Measurements from ENCODE around the gene CALML6.
A peak's percentile ranks its signal among the peaks of the same experiment; 100 is the strongest.

Gene CALML6

GRCh38 chr1:1942753-1943656 is 27.9 kb downstream of the CALML6 start:
- DNase-seq (ENCODE audit: low read depth in 2 of 2), result no peak

GRCh38 chr1:1943834-1944570 is 28.9 kb downstream of the CALML6 start:
- peak; percentile 13 to 31 for DNase-seq (ENCODE audit: low read depth in 2 of 2)

DNA sequence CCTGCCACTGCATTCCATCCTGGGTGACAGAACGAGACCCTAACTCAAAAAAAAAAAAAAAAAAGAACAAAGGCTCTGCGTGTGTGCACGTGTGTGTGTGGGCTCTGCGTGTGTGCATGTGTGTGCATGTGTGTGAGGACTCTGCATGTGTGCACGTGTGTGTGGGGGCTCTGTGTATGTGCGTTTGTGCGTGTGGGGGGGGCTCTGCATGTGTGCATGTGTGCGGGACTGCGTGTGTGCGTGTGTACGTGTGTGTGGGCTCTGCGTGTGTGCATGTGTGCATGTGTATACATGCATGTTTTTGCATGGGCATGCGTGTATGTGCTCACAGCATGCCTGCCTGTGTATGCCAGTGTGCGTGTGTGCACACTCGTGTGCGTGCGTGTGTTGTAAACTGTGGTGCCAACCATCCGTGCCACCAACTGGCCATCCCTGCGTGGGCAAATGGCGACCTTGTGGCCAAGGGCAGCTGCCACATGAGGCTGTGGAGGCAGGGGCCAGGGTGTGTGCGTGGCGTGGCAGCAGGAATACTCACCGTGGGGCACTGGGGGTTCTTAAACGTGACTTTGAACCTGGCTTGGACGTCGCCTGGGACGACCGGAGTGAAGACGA is 30.8 kb downstream of the CALML6 start:
- no peak for DNase-seq (ENCODE audit: low read depth in 2 of 2)

GRCh38 chr1:1946540-1946939 is 31.5 kb downstream of the CALML6 start:
- no peak for DNase-seq (ENCODE audit: low read depth in 2 of 2)

- DNase-seq (ENCODE audit: low read depth in 2 of 2), result no peak
Measured at GRCh38 chr1:1947493-1947892, 32.4 kb downstream of the CALML6 start.

GRCh38 chr1:1948783-1949182 is 33.7 kb downstream of the CALML6 start:
- no peak for DNase-seq (ENCODE audit: low read depth in 2 of 2)

DNA sequence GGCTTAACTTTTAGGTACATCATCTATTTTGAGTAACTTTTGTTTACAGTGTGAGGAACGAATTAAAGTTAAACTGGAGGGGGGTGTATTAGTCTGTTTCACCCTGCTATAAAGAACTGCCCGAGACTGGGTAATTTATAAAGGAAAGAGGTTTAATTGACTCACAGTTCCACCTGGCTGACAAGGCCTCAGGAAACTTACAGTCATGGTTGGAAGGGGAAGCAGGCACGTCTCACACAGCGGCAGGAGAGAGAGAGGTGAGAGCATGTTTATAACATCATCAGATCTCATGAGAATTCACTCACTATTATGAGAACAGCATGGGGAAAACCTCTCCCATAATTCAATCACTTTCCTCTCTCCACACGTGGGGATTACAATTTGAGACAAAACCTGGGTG is 35.9 kb downstream of the CALML6 start:
- no peak for DNase-seq (ENCODE audit: low read depth in 2 of 2)

GRCh38 chr1:1954015-1954414 is 39.0 kb downstream of the CALML6 start:
- no peak for DNase-seq (ENCODE audit: low read depth in 2 of 2)

- no peak for DNase-seq (ENCODE audit: low read depth in 2 of 2)
Measured at GRCh38 chr1:1954831-1955441, 39.9 kb downstream of the CALML6 start.

- no peak for DNase-seq (ENCODE audit: low read depth in 2 of 2)
Measured at GRCh38 chr1:1955621-1956094, 40.6 kb downstream of the CALML6 start.

DNA sequence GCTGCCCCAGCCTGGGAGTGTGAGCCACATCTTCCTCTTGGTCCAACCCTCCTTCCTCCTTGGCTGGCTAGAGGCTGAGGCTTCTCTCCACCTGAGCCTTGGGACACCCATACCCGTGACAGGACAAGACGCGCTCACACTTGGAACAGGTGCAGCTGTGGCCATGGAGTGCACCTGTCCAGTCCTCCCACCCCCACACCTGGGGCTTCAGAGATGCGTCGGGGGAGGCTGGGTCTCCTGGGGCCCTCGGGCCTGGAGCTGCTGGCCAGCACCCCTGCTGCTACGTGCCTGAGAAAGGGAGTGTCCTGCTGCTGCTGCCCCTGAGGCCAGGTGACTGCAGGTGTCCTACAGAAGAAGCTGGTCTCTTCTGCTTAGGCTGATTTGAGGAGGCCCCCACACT is 41.0 kb downstream of the CALML6 start:
- no peak for DNase-seq (ENCODE audit: low read depth in 2 of 2)

- DNase-seq (ENCODE audit: low read depth in 2 of 2), result no peak
Measured at GRCh38 chr1:1956586-1957532, 41.8 kb downstream of the CALML6 start.

- no peak for DNase-seq (ENCODE audit: low read depth in 2 of 2)
Measured at GRCh38 chr1:1957533-1957961, 42.5 kb downstream of the CALML6 start.

GRCh38 chr1:1958071-1958541 is 43.0 kb downstream of the CALML6 start:
- no peak for DNase-seq (ENCODE audit: low read depth in 2 of 2)

- no peak for DNase-seq (ENCODE audit: low read depth in 2 of 2)
Measured at GRCh38 chr1:1959459-1959839, 44.4 kb downstream of the CALML6 start.

- peak; percentile 19 to 30 for DNase-seq (ENCODE audit: low read depth in 2 of 2)
Measured at GRCh38 chr1:1959840-1960479, 44.9 kb downstream of the CALML6 start.

DNA sequence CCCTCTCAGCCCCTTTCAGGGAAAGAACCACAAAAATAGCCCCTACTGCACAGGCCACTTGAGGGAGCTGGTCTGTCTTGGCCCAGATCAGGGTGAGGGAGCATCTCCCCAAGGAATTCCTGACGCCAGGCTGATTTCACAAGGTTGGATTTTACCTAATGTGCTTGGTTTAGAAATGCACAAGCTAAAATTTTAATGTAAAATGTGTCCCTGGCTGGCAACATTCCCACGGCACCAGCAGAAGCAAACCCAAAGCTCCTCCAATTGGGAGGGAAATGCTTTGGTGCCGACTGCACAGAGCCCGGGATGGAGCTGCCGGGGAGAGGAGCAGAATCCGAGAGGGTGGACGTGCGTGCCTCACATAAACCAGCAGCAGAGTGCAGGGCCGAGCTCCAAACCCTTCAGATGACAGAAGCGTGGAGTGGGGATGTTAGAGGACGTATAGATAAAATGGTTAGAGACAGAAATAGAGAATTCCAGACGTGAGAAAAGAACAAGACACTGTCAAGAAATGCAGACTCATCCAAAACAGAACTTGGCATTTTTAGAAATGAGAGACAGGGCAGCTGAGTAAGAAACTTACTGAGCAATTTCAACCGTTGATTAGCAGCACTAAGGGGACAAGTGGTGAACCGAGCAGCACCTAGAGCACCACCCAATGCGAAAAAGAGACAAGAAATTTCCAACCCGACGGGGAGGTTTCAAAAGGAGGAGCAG is 45.6 kb downstream of the CALML6 start:
- no peak for DNase-seq (ENCODE audit: low read depth in 2 of 2)

DNA sequence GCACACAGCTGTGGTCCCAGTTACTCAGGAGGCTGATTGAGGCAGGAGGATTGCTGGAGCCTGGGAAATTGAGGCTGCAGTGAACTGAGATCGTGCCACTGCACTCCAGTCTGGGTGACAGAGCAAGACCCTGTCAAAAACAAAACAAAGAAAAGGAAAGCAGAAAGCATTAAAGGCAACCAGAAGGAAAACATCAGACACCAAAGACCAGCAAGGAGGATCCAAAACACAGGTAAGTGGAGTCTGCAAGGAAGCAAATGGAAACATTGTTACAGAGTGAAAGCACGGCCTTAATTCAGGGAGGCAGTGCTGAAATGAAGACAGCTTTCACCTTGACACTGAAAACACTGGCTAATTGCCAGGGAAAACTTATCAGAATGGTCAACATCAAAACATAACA is 47.7 kb downstream of the CALML6 start:
- DNase-seq (ENCODE audit: low read depth in 2 of 2), result no peak

DNA sequence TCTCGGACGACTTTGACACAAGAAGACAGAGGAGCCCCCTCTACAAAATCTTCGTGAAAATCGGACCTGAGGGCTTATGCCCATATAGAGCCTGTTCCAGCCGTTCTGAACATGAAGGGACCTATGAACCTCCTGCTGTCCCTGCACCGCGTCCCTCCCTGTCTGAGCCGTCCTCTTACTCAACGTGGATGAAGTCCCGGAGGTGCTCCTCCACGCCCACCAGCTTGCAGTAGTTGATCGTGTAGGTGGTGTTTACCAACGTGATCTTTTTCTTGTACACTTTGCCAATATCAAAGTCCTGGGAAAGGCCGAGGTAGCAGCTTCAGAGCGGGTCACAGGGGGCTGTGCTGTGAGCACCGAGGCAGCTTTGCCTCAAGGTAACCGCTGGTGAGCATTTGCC is 48.5 kb downstream of the CALML6 start:
- DNase-seq (ENCODE audit: low read depth in 2 of 2), result no peak

DNA sequence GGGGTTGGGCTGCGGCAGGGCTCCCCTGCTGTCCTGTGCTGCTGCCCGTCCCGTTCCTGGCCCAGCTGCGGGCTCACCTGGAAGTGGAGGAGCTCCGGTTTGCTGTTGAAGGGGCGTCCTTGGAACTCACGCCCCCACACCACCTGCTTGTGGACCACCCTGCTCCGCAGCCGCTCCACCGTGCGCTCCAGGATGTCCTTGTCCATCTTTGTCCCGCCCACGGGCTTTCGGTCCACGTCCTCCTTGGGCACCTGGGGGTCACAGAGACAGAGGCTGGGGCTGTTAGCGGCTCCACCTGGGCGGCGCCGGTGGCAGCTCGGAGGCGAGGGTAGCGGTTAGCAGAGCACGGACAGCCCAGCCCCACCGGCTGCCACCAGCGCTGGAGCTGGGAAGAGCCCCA is 49.8 kb downstream of the CALML6 start:
- DNase-seq (ENCODE audit: low read depth in 2 of 2), result no peak
